Spinal cord (tissue), 10 donors: ENCODE results near the gene LARP7. TPM values are rescaled to one million over a fixed set of nuclear protein-coding genes. Genes with fewer than 3 reads are reported as not detected.
A peak's percentile ranks its signal among the peaks of the same experiment; 100 is the strongest.
"Not testable (repeated sequence)": the region's sequence is repeated elsewhere in the genome, so short reads cannot be mapped to it uniquely, and the experiment has no call there.

Source experiments
- DNase-seq, 6 donors: peaks; one replicate each; pipeline versions ENCODE4 v3.0.0 to v3.0.0-alpha.2; 2013 to 2015; ENCODE audit warnings: low spot score in 6 of 6, low read depth in 4 of 6
- H3K27ac ChIP-seq: one replicate; pipeline ENCODE4 v1.5.1; 2013; ENCODE audit warnings: low read depth, low read length, control low read depth
- H3K27me3 ChIP-seq: one replicate; pipeline ENCODE4 v1.6.1; 2013; ENCODE audit warnings: low read length; ENCODE audit not compliant: control insufficient read depth, insufficient read depth
- H3K36me3 ChIP-seq: one replicate; pipeline ENCODE4 v1.6.1; 2013; ENCODE audit warnings: low read length; ENCODE audit not compliant: control insufficient read depth, insufficient read depth
- H3K4me1 ChIP-seq: one replicate; pipeline ENCODE4 v1.6.1; 2013; ENCODE audit warnings: low read length; ENCODE audit not compliant: control insufficient read depth, insufficient read depth
- H3K4me3 ChIP-seq: one replicate; pipeline ENCODE4 v1.5.1; 2013; ENCODE audit warnings: low read depth, low read length, control low read depth
- H3K9me3 ChIP-seq: one replicate; pipeline ENCODE4 v1.6.1; 2013; ENCODE audit warnings: low read length; ENCODE audit not compliant: control insufficient read depth, insufficient read depth
- WGBS: methylation state at CpG from one replicate; pipeline ENCODE4 v1.1.5; 2013; ENCODE audit warnings: missing lambda C conversion rate; ENCODE audit not compliant: insufficient coverage; 5-methylcytosine and 5-hydroxymethylcytosine counted together
- polyA plus RNA-seq, 2 donors: library from polyadenylated mRNA; unstranded; fragments of 120-200 nt; gene quantifications; one replicate each; pipeline ENCODE4 v1.2.1, GENCODE V29; 2013; ENCODE audit not compliant: insufficient read length in 2 of 2
- small RNA-seq: library from RNA; depleted of rRNA; stranded (forward); fragments of <200 nt; gene quantifications from one replicate; pipeline ENCODE3, GENCODE V24; 2014; ENCODE audit warnings: low replicate concordance
- total RNA-seq, 2 donors: library from RNA; depleted of rRNA in 1 of 2; stranded (reverse); fragments of 120-200 nt in 1 of 2; fragments of >200 nt in 1 of 2; gene quantifications; one replicate each; pipeline versions ENCODE4 v1.2.3 to v1.2.4, GENCODE V29; 2013 to 2014
- donor health status: healthy.

The LARP7 gene
- total and polyA plus RNA-seq, 4 donors: 33.1 to 65.1 (median 52.0) TPM

- H3K4me1 ChIP-seq, H3K36me3 ChIP-seq, H3K9me3 ChIP-seq: not testable (repeated sequence)
- Histone ChIP-seq H3K27ac (peak overlapping the region; percentile 75), H3K4me3 (peak overlapping the region; percentile 72), H3K27me3 (peaks cover 11% of the 10 kb centered on the region)
- 0% methylated on average over 34 of the region's 74 CpGs for WGBS
- DNase-seq: peak in 4 of 6 donors; percentile 40 to 93 (median 66)
Measured at GRCh38 chr4:112705891-112706839, 69.2 kb downstream of the LARP7 start.

GRCh38 chr4:112706840-112707207 is 69.9 kb downstream of the LARP7 start:
- H3K4me3 ChIP-seq: peak overlapping the region; percentile 72
- DNase-seq: no peak
- WGBS: no CpG with 5 or more reads among the region's 4 CpGs
- peak overlapping the region; percentile 75 for H3K27ac ChIP-seq
- peaks cover 11% of the 10 kb centered on the region for H3K27me3 ChIP-seq
- H3K36me3 ChIP-seq: no peaks in the 10 kb centered on the region
- peaks cover 8% of the 10 kb centered on the region for H3K4me1 ChIP-seq
- no peaks in the 10 kb centered on the region for H3K9me3 ChIP-seq

Small RNA genes lying within 50 kb of the gene (small RNA-seq; reads per million reads assigned to genes)
- gene MIR302A: 0.24 reads per million, percentile 16 among the genes with 10 or more reads in this experiment
- not detected for gene MIR302C
- gene MIR302D: 0.16 reads per million
- not detected for gene MIR367
- not detected for gene WRBP1

Other genes starting within 250 kb of the LARP7 start
- gene NEUROG2, start 121.0 kb upstream of the LARP7 start, total RNA-seq: 1 to 10 TPM in 1 of 2 donors, under 1 TPM in 1; 0.79 to 1.0 TPM
- 1 to 10 TPM; 1.2 to 1.3 TPM for gene NEUROG2, start 121.0 kb upstream of the LARP7 start, polyA plus RNA-seq
- 10 to 100 TPM; 13.4 to 21.8 TPM for gene ZGRF1, start 234 bp upstream of the LARP7 start, total RNA-seq
- gene ZGRF1, start 234 bp upstream of the LARP7 start, polyA plus RNA-seq: 10 to 100 TPM; 10.8 to 12.4 TPM